NK-92 treated with Interleukin-12 subunit alpha and Interleukin-12 subunit beta, amount 100 ng/mL, for 24 hours (cell line): Measurements from ENCODE around the gene ADORA2A.

ENCODE experiments used
- DNase-seq: peaks from one replicate; lab custom pipeline; 2025; lab: John Stamatoyannopoulos, UW

The ADORA2A gene

GRCh38 chr22:24453853-24454252 is 26.5 kb downstream of the ADORA2A start:
- no peak for DNase-seq

GRCh38 chr22:24455039-24455438 is 27.6 kb downstream of the ADORA2A start:
- DNase-seq: no peak

GRCh38 chr22:24455751-24456426 is 28.5 kb downstream of the ADORA2A start:
- no peak for DNase-seq

- no peak for DNase-seq
Measured at GRCh38 chr22:24457894-24458420, 30.6 kb downstream of the ADORA2A start.

GRCh38 chr22:24459911-24460310 is 32.5 kb downstream of the ADORA2A start:
- DNase-seq: no peak

- DNase-seq: no peak
Measured at GRCh38 chr22:24460418-24461089, 33.2 kb downstream of the ADORA2A start.

- no peak for DNase-seq
Measured at GRCh38 chr22:24463071-24463760, 35.8 kb downstream of the ADORA2A start.

- no peak for DNase-seq
Measured at GRCh38 chr22:24465566-24465965, 38.2 kb downstream of the ADORA2A start.

- no peak for DNase-seq
Measured at GRCh38 chr22:24465975-24466374, 38.6 kb downstream of the ADORA2A start.

GRCh38 chr22:24466716-24467328 is 39.4 kb downstream of the ADORA2A start:
- no peak for DNase-seq

- DNase-seq: no peak
Measured at GRCh38 chr22:24467340-24467739, 39.9 kb downstream of the ADORA2A start.

GRCh38 chr22:24471570-24471969 is 44.2 kb downstream of the ADORA2A start:
- no peak for DNase-seq

- no peak for DNase-seq
Measured at GRCh38 chr22:24473284-24473683, 45.9 kb downstream of the ADORA2A start.

- no peak for DNase-seq
Measured at GRCh38 chr22:24474221-24474620, 46.8 kb downstream of the ADORA2A start.

- DNase-seq: no peak
Measured at GRCh38 chr22:24474649-24475255, 47.4 kb downstream of the ADORA2A start.

- no peak for DNase-seq
Measured at GRCh38 chr22:24481641-24482040, 54.2 kb downstream of the ADORA2A start.

GRCh38 chr22:24482575-24482974 is 55.2 kb downstream of the ADORA2A start:
- DNase-seq: no peak

- DNase-seq: no peak
Measured at GRCh38 chr22:24482998-24483397, 55.6 kb downstream of the ADORA2A start.

GRCh38 chr22:24483976-24484545 is 56.7 kb downstream of the ADORA2A start:
- DNase-seq: no peak

GRCh38 chr22:24485170-24485569 is 57.8 kb downstream of the ADORA2A start:
- DNase-seq: no peak

- no peak for DNase-seq
Measured at GRCh38 chr22:24485608-24486007, 58.2 kb downstream of the ADORA2A start.

GRCh38 chr22:24486501-24486921 is 59.1 kb downstream of the ADORA2A start:
- DNase-seq: no peak
